Measurements from ENCODE around the gene MPP3. TPM values are rescaled to one million over a fixed set of nuclear protein-coding genes. Genes with fewer than 3 reads are reported as not detected.

The MPP3 gene
- total RNA-seq, 1 experiment from 2014 or later: 11.6 TPM

- no peak for DNase-seq (ENCODE audit: low spot score)
Measured at GRCh38 chr17:43772877-43773648, 59.9 kb downstream of the MPP3 start.

DNA sequence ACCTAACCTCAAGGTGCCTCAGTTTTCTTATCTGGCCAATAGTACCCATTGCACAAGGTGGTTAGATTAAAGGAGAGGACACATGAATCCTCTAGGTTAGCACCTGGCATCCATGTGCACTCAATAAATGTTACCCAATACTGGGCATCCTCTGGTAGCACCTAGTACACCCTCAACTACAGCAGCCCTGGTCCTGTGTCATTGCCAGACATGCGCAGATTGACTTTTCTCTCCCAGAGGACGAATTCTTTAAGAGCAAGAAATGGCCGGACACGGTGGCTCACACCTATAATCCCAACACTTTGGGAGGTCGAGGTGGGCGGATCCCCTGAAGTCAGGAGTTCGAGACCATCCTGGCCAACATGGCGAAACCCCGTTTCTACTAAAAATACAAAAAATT, 61.5 kb downstream of the MPP3 start:
- DNase-seq (ENCODE audit: low spot score): no peak

- DNase-seq (ENCODE audit: low spot score): no peak
Measured at GRCh38 chr17:43770957-43771356, 62.0 kb downstream of the MPP3 start.

DNA sequence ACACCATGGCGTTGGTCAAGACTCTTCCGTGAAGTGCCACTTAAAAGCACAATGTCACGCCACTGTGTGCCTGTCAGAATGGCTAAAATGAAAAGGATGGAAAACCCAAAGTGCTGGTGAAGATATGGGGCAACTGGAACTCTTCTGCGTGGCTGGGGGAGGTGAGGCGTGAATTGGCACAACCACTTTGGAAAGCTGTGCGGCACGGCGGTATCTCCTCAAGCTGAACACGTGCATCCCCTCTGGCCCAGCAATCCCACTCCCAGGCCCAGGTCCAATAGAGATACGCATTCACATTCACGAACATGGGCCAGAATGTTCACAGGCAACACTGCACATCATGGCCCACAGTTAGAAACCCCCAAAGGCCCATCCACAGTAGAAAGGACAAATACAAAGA, 63.1 kb downstream of the MPP3 start:
- DNase-seq (ENCODE audit: low spot score): no peak

DNA sequence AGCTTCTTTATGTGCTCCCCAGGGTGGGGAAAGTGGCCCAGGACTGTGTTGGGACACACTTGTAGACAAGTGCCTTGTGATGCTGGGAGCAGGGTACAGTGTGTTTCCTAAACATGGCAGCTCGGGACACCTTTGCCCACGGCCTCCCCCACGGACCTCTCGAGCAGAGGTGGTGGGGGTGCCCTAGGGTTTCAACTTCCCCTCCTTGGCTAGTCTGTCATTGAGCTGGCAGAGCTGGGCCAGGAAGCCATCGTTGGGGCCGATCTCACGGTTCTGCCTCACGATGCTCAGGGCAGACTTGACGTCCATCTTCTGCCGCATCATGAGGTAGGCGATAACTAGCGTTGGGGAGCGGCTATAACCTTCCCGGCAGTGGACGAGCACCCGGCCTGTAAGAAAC, 63.5 kb downstream of the MPP3 start:
- DNase-seq (ENCODE audit: low spot score): no peak

- DNase-seq (ENCODE audit: low spot score): no peak
Measured at GRCh38 chr17:43768943-43769342, 64.0 kb downstream of the MPP3 start.

DNA sequence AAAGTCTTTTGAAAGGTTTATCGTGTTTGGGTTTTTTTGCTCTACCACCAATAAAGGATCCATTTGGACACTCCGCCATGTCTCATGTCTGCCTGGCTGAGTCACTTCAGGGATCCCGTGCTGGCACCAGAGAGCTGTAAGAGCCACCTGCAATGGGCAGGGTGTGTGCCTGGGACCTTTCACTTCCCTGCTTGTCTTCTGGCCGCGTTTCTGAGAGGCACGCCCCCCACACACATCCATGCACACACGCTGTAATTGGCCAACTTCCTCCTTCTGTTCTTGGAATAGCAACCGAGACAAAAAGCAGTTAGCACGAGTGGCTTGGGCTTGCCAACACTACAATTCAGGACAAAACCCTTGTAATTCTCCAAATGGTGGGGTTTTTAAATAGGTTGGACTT, 64.6 kb downstream of the MPP3 start:
- no peak for DNase-seq (ENCODE audit: low spot score)

- no peak for DNase-seq (ENCODE audit: low spot score)
Measured at GRCh38 chr17:43767713-43768059, 65.3 kb downstream of the MPP3 start.

DNA sequence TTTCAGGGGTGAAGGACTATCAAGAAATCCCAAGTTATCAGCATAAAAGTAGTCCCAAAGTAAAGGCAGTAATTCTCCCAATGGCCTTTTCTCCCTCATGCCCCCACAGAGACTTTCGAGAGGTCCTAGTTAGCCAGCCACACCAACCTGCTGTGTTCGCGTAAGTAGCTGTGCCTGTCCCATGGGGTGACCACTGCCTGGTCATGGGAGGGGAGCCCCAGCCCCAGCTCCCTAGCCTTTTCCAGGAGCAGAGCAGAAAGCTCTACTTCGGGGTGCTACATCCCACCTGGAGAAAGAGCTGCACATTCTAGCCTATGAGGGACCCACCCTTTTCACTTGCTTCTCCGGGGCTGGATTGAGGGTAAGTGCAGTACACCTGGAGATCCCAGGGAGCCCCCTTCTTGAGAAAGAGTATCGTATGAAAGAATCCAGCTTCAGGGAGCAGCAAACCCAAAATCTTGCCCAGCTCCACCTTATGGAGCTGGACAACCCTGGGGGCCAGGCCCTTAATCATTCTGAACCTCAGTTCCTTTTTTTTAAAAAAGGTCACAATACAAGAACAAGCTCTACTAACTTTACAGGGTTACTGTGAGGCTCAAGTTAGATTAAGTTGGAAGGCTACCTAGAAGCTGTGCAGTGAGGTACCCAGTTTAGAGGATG, 65.8 kb downstream of the MPP3 start:
- DNase-seq (ENCODE audit: low spot score): no peak

- DNase-seq (ENCODE audit: low spot score): no peak
Measured at GRCh38 chr17:43766413-43767052, 66.4 kb downstream of the MPP3 start.

- peak; percentile 95 for DNase-seq (ENCODE audit: low spot score)
Measured at GRCh38 chr17:43760254-43760852, 72.6 kb downstream of the MPP3 start.

- DNase-seq (ENCODE audit: low spot score): peak; percentile 34
Measured at GRCh38 chr17:43759836-43760235, 73.1 kb downstream of the MPP3 start.

DNA sequence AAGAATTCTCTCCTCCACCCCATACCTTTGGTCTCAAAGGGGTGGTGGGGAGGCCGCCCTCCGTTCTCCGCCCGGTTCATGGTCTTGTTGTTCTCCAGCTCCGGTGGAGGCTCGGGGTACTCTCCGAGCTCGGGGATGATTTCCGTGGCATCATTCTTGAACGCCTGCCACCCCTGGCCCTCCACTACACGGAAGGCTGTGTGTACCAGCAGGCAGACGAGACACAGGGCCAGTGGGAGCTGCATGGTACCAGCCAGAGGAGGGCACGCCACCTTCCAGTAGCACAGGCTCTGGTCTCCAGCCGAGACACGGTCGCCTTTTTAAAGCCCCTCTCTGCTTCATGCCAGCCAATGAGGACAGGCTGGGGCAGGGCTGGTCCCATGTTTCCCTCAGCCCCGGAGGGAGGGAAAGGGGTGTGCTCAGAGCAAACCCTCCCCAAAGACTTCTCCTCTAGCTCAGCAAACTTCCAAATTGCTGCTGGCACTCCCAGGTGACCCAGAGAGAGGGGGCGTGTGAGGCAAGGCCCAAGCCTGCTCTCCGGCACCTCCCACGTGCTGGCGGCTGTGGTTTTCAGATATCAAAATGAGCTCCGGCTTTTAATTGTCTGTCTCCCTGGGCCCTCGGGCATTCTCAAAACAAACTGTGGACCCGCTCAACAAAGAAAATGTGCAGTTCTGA, 74.3 kb downstream of the MPP3 start, which contains the start of gene SOST:
Gene SOST, minus strand, starts transcription at position 295 of the 678 bp plus-strand sequence. Its CDS starts 50 bp downstream, at position 245.
- no peak for DNase-seq (ENCODE audit: low spot score)

- no peak for DNase-seq (ENCODE audit: low spot score)
Measured at GRCh38 chr17:43758086-43758485, 74.9 kb downstream of the MPP3 start.

GRCh38 chr17:43757171-43757660, 75.7 kb downstream of the MPP3 start:
- DNase-seq (ENCODE audit: low spot score): no peak

DNA sequence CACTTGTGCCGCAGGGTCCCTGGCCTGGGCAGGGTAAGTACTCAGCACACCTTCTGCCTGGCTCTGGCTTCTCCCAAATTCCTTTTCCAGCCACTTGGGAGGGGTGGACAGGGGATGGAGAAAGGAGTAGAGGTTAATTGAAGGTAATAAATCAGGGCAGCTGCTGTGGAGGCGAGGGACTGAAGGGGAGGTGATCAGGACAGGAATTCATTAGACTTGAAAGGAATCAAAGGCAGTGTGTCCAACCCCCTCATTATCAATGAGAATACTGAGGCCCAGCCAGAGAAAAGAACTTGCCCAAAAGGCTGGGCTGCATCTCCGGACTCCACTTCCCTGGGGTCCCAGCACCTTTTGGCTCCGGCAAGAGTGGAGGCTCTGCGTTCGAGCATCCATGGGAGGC, 76.7 kb downstream of the MPP3 start:
- no peak for DNase-seq (ENCODE audit: low spot score)

DNA sequence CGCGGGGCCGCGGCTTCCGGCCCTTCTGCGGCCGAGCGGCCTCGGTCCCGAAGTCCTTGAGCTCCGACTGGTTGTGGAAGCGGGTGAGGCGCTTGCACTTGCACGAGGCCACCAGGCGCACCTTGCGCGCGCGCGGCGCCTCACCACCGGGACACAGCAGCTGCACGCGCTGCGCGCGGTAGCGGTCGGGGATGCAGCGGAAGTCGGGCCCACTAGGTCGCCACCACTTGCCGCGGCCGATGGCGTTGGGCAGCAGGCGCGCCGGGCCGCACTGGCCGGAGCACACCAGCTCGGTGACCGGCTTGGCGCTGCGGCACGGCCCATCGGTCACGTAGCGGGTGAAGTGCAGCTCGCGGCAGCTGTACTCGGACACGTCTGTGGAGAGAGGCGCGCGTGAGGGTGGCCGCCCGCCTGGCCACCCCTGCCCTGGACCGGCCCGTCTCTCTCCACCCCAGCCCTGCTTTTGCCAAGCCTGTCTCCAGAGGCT, 77.5 kb downstream of the MPP3 start:
- no peak for DNase-seq (ENCODE audit: low spot score)

DNA sequence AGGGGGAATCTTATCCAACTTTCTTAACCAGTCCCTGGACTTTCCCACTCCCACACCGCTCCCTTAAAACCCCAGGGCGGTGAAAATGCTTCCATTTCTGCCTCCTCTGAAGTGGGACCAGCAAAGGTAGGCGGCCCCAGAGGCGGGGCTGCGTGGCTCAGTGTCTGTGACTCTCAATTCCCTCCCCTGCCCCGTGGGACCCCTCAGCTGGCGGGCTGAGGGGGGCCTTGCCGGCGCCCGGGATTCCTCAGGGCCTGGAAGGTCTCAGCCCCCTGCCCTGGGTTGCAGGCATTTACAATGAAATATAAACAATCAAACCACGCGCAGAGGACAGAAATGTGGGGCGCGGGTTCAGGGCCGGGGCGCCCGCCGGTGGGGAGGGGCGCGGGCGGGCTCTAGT, 78.0 kb downstream of the MPP3 start:
- DNase-seq (ENCODE audit: low spot score): no peak

DNA sequence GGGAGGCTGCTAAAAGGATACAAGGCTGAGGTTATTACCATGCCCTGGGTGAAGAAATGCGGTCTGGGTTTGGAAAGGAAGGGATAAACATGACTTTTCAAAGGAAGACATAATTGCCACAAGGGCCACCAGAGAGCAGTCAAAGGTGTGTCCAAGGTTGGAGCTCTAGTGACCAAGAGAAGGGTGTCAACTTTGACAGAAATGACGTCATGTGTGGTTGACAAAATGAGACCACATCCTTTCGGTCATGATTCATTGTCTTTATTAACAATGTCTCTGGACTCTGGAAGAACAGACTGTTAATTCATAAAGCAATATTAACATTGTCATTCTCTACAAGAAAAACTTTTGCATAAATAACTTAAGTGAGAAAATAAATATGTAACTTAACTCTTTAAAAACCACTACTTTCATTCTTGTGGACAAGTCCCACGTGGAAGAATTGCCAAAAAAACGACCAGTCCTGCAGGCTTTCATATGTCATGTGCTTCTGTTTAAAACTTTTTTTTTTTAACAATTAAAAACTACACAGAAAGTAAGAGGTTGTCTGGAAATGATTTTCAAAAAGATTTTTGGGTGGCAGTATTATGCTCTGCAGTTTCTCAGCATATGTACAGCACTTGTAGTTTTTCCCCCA, 79.3 kb downstream of the MPP3 start:
- peak; percentile 89 for DNase-seq (ENCODE audit: low spot score)

All from A172 (cell line).